ENCODE data around the gene ITPK1.
"Not testable (repeated sequence)": the region's sequence is repeated elsewhere in the genome, so short reads cannot be mapped to it uniquely, and the experiment has no call there.

The ITPK1 gene

GRCh38 chr14:93114068-93114710 is 1.5 kb downstream of the ITPK1 start:
- peak overlapping the region; percentile 55 for H3K27ac ChIP-seq (ENCODE audit: insufficient read depth, low read length, poor library complexity, severe bottlenecking)
- no peak for DNase-seq
- peak overlapping the region; percentile 76 for H3K4me3 ChIP-seq (ENCODE audit: insufficient read depth, low read depth, low read length, poor library complexity, severe bottlenecking)
- no peaks in the 10 kb centered on the region for H3K36me3 ChIP-seq (ENCODE audit: control insufficient read depth, insufficient read depth, low read length)
- no peaks in the 10 kb centered on the region for H3K9me3 ChIP-seq (ENCODE audit: control insufficient read depth, low read length)
- no peaks in the 10 kb centered on the region for H3K27me3 ChIP-seq (replicated peaks; ENCODE audit: control insufficient read depth, insufficient read depth, low read length, poor library complexity, severe bottlenecking)
- peaks cover 16% of the 10 kb centered on the region for H3K4me1 ChIP-seq (ENCODE audit: control insufficient read depth, insufficient read depth, low read length, poor library complexity, severe bottlenecking)

- H3K36me3 ChIP-seq (ENCODE audit: control insufficient read depth, insufficient read depth, low read length), result no peaks in the 10 kb centered on the region
- no peaks in the 10 kb centered on the region for H3K27me3 ChIP-seq (replicated peaks; ENCODE audit: control insufficient read depth, insufficient read depth, low read length, poor library complexity, severe bottlenecking)
- peaks cover 16% of the 10 kb centered on the region for H3K4me1 ChIP-seq (ENCODE audit: control insufficient read depth, insufficient read depth, low read length, poor library complexity, severe bottlenecking)
- H3K27ac ChIP-seq (ENCODE audit: insufficient read depth, low read length, poor library complexity, severe bottlenecking), result peak overlapping the region; percentile 51
- DNase-seq, result no peak
- H3K9me3 ChIP-seq (ENCODE audit: control insufficient read depth, low read length), result no peaks in the 10 kb centered on the region
- peak overlapping the region; percentile 76 for H3K4me3 ChIP-seq (ENCODE audit: insufficient read depth, low read depth, low read length, poor library complexity, severe bottlenecking)
Observed at GRCh38 chr14:93113678-93114067, 2.1 kb downstream of the ITPK1 start.

GRCh38 chr14:93112891-93113677 is 2.6 kb downstream of the ITPK1 start:
- Histone ChIP-seq H3K27ac (ENCODE audit: insufficient read depth, low read length, poor library complexity, severe bottlenecking) (peak overlapping the region; percentile 51), H3K4me1 (ENCODE audit: control insufficient read depth, insufficient read depth, low read length, poor library complexity, severe bottlenecking) (peaks cover 16% of the 10 kb centered on the region)

GRCh38 chr14:93111541-93111940 is 4.2 kb downstream of the ITPK1 start:
- H3K4me3 ChIP-seq (ENCODE audit: insufficient read depth, low read depth, low read length, poor library complexity, severe bottlenecking); H3K36me3 ChIP-seq (ENCODE audit: control insufficient read depth, insufficient read depth, low read length); H3K9me3 ChIP-seq (ENCODE audit: control insufficient read depth, low read length); H3K27ac ChIP-seq (ENCODE audit: insufficient read depth, low read length, poor library complexity, severe bottlenecking); DNase-seq; H3K27me3 ChIP-seq (replicated peaks; ENCODE audit: control insufficient read depth, insufficient read depth, low read length, poor library complexity, severe bottlenecking): not testable (repeated sequence)
- H3K4me1 ChIP-seq (ENCODE audit: control insufficient read depth, insufficient read depth, low read length, poor library complexity, severe bottlenecking), result peaks cover 15% of the 10 kb centered on the region

More at GRCh38 chr14:93112891-93113677, 2.6 kb downstream of the ITPK1 start:
- H3K4me3 ChIP-seq (ENCODE audit: insufficient read depth, low read depth, low read length, poor library complexity, severe bottlenecking), result peak overlapping the region; percentile 10
- H3K36me3 ChIP-seq (ENCODE audit: control insufficient read depth, insufficient read depth, low read length), result no peaks in the 10 kb centered on the region
- no peaks in the 10 kb centered on the region for H3K27me3 ChIP-seq (replicated peaks; ENCODE audit: control insufficient read depth, insufficient read depth, low read length, poor library complexity, severe bottlenecking)
- no peaks in the 10 kb centered on the region for H3K9me3 ChIP-seq (ENCODE audit: control insufficient read depth, low read length)
- DNase-seq, result peak; percentile 49 to 69 (median 49)

GRCh38 chr14:93110856-93111419 is 4.8 kb downstream of the ITPK1 start:
- Histone ChIP-seq H3K4me3 (ENCODE audit: insufficient read depth, low read depth, low read length, poor library complexity, severe bottlenecking) (no peak overlapping the region), H3K27ac (ENCODE audit: insufficient read depth, low read length, poor library complexity, severe bottlenecking) (no peak overlapping the region), H3K27me3 (replicated peaks; ENCODE audit: control insufficient read depth, insufficient read depth, low read length, poor library complexity, severe bottlenecking) (no peaks in the 10 kb centered on the region), H3K4me1 (ENCODE audit: control insufficient read depth, insufficient read depth, low read length, poor library complexity, severe bottlenecking) (peaks cover 10% of the 10 kb centered on the region), H3K9me3 (ENCODE audit: control insufficient read depth, low read length) (no peaks in the 10 kb centered on the region), H3K36me3 (ENCODE audit: control insufficient read depth, insufficient read depth, low read length) (no peaks in the 10 kb centered on the region)
- DNase-seq, result no peak

GRCh38 chr14:93109572-93110481 is 5.9 kb downstream of the ITPK1 start:
- Histone ChIP-seq H3K27me3 (replicated peaks; ENCODE audit: control insufficient read depth, insufficient read depth, low read length, poor library complexity, severe bottlenecking) (no peaks in the 10 kb centered on the region), H3K4me1 (ENCODE audit: control insufficient read depth, insufficient read depth, low read length, poor library complexity, severe bottlenecking) (peaks cover 10% of the 10 kb centered on the region), H3K27ac (ENCODE audit: insufficient read depth, low read length, poor library complexity, severe bottlenecking) (no peak overlapping the region), H3K9me3 (ENCODE audit: control insufficient read depth, low read length) (no peaks in the 10 kb centered on the region), H3K4me3 (ENCODE audit: insufficient read depth, low read depth, low read length, poor library complexity, severe bottlenecking) (no peak overlapping the region), H3K36me3 (ENCODE audit: control insufficient read depth, insufficient read depth, low read length) (no peaks in the 10 kb centered on the region)
- no peak for DNase-seq

GRCh38 chr14:93108105-93108504 is 7.6 kb downstream of the ITPK1 start:
- Histone ChIP-seq H3K9me3 (ENCODE audit: control insufficient read depth, low read length) (no peaks in the 10 kb centered on the region), H3K4me1 (ENCODE audit: control insufficient read depth, insufficient read depth, low read length, poor library complexity, severe bottlenecking) (peaks cover 14% of the 10 kb centered on the region), H3K4me3 (ENCODE audit: insufficient read depth, low read depth, low read length, poor library complexity, severe bottlenecking) (no peak overlapping the region), H3K36me3 (ENCODE audit: control insufficient read depth, insufficient read depth, low read length) (no peaks in the 10 kb centered on the region), H3K27ac (ENCODE audit: insufficient read depth, low read length, poor library complexity, severe bottlenecking) (no peak overlapping the region), H3K27me3 (replicated peaks; ENCODE audit: control insufficient read depth, insufficient read depth, low read length, poor library complexity, severe bottlenecking) (no peaks in the 10 kb centered on the region)
- DNase-seq, result no peak

GRCh38 chr14:93107453-93107852 is 8.3 kb downstream of the ITPK1 start:
- Histone ChIP-seq H3K36me3 (ENCODE audit: control insufficient read depth, insufficient read depth, low read length) (no peaks in the 10 kb centered on the region), H3K4me1 (ENCODE audit: control insufficient read depth, insufficient read depth, low read length, poor library complexity, severe bottlenecking) (peaks cover 14% of the 10 kb centered on the region), H3K4me3 (ENCODE audit: insufficient read depth, low read depth, low read length, poor library complexity, severe bottlenecking) (no peak overlapping the region), H3K9me3 (ENCODE audit: control insufficient read depth, low read length) (no peaks in the 10 kb centered on the region), H3K27ac (ENCODE audit: insufficient read depth, low read length, poor library complexity, severe bottlenecking) (no peak overlapping the region), H3K27me3 (replicated peaks; ENCODE audit: control insufficient read depth, insufficient read depth, low read length, poor library complexity, severe bottlenecking) (no peaks in the 10 kb centered on the region)
- no peak for DNase-seq

- no peak overlapping the region for H3K4me3 ChIP-seq (ENCODE audit: insufficient read depth, low read depth, low read length, poor library complexity, severe bottlenecking)
- H3K4me1 ChIP-seq (ENCODE audit: control insufficient read depth, insufficient read depth, low read length, poor library complexity, severe bottlenecking), result peaks cover 12% of the 10 kb centered on the region
- no peak overlapping the region for H3K27ac ChIP-seq (ENCODE audit: insufficient read depth, low read length, poor library complexity, severe bottlenecking)
- H3K36me3 ChIP-seq (ENCODE audit: control insufficient read depth, insufficient read depth, low read length), result no peaks in the 10 kb centered on the region
- DNase-seq, result no peak
- no peaks in the 10 kb centered on the region for H3K9me3 ChIP-seq (ENCODE audit: control insufficient read depth, low read length)
- H3K27me3 ChIP-seq (replicated peaks; ENCODE audit: control insufficient read depth, insufficient read depth, low read length, poor library complexity, severe bottlenecking), result no peaks in the 10 kb centered on the region
Observed at GRCh38 chr14:93106541-93107156, 9.1 kb downstream of the ITPK1 start.

All from effector memory CD4-positive, alpha-beta T cell (primary cell).